Immature natural killer cell (primary cell): ENCODE data around the gene EHBP1L1. TPM values are rescaled to one million over a fixed set of nuclear protein-coding genes. Genes with fewer than 3 reads are reported as not detected.

Experiments
- DNase-seq, 3 donors: peaks; one replicate each; pipeline ENCODE4 v3.0.0; 2022; ENCODE audit warnings: mixed read lengths in 1 of 3
- H3K27ac Mint-ChIP-seq, 6 donors: one replicate each; pipeline ENCODE4 v1.8.0; 2020; ENCODE audit warnings: mixed read lengths in 6 of 6, mild to moderate bottlenecking in 5 of 6, inconsistent platforms in 4 of 6, moderate library complexity in 3 of 6
- H3K27me3 Mint-ChIP-seq, 3 donors: one replicate each; pipeline ENCODE4 v1.8.0; 2020 to 2021; ENCODE audit warnings: low read depth in 3 of 3, mild to moderate bottlenecking in 3 of 3, mixed read lengths in 3 of 3, moderate library complexity in 3 of 3, inconsistent platforms in 1 of 3
- H3K36me3 Mint-ChIP-seq, 3 donors: one replicate each; pipeline ENCODE4 v1.8.0; 2020; ENCODE audit warnings: mixed read lengths in 3 of 3, inconsistent platforms in 2 of 3, mild to moderate bottlenecking in 2 of 3
- H3K4me1 Mint-ChIP-seq, 2 donors: one replicate each; pipeline ENCODE4 v1.8.0; 2020; ENCODE audit warnings: inconsistent platforms in 2 of 2, mild to moderate bottlenecking in 2 of 2, mixed read lengths in 2 of 2, moderate library complexity in 1 of 2
- H3K4me3 Mint-ChIP-seq, 5 donors: one replicate each; pipeline ENCODE4 v1.8.0; 2020; ENCODE audit warnings: mild to moderate bottlenecking in 5 of 5, mixed read lengths in 5 of 5, inconsistent platforms in 3 of 5, moderate library complexity in 3 of 5
- H3K9me3 Mint-ChIP-seq, 6 donors: one replicate each; pipeline ENCODE4 v1.8.0; 2020; ENCODE audit warnings: mild to moderate bottlenecking in 6 of 6, mixed read lengths in 6 of 6, inconsistent platforms in 4 of 6, moderate library complexity in 3 of 6
- polyA plus RNA-seq, 3 donors: library from polyadenylated mRNA; unstranded; fragments of 300-500 nt; fragmentation: Illumina TruSeq; gene quantifications; one replicate each; pipeline ENCODE4 v1.2.3, GENCODE V29; 2021

The EHBP1L1 gene
- polyA plus RNA-seq, 3 donors from 2014 or later, result 14.8 to 19.3 (median 17.7) TPM

DNA sequence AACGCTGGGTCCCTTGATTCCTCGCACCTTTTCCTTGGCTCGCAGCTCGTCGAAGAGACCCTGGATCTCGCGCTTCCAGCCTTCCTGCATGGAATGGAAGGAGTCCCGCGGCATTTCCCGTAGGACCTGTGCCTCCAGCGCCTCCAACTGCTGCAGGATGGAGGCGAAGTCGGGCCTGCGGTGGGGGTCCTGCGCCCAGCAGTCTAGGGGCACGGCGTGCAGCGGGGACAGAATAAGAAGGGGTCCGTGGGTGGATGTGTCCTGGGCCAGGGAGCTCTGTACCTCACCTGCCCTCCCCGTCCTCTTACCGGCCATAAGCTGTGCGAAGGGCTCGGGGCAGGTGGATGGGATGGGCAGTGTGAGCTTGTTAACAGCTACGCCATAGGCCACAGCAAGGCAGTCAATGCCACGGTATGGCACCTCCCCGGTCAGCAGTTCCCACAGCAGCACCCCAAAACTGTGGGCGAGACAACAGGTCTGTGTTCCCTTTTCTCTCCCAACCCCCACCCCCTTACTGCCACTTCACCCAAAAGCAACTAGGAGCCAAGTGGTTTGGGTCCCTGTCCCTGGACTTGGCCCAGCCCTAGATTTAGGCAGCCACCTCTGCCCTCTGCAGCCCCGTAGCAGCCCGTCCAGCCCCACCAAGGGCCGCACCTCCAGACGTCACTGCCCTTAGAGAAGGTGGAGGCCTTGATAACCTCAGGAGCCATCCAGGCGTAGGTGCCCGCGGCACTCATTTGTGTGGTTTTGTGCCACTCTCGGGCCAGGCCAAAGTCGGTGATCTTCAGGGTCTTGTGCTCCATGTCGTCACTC is 32.0 kb downstream of the EHBP1L1 start:
- H3K4me3 Mint-ChIP-seq, result no peak overlapping the region

DNA sequence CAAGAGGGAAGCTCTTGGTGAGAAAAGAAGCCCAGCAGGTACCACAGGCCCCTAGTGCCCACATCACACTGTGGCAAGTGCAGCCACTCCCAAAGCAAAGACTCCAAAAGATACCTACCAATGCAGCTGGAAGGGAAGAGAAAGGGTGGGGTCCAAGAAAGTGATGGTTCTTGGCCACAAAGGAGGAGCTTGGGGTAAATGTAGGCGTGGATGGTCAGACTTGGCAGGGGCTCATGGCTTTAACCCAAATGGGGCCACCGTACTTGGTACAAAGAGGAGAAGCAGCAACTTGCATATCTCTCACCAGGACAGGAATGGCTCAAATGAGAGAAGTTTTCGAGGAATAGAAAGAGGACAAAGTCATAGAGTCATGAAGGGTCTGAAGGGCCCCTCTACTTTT is 33.4 kb downstream of the EHBP1L1 start:
- Mint-ChIP-seq H3K36me3 (peaks cover 0 to 15% (median 0%) of the 10 kb centered on the region in 3 donors), H3K9me3 (no peaks in the 10 kb centered on the region), H3K4me1 (peaks cover 38 to 42% of the 10 kb centered on the region in 2 donors), H3K4me3 (peak overlapping the region in 3 of 5 donors; percentile 6 to 47 (median 20)), H3K27me3 (peaks cover 1 to 3% (median 2%) of the 10 kb centered on the region in 3 donors), H3K27ac (peak overlapping the region; percentile 7 to 79 (median 68))
- no peak for DNase-seq

More for the DNA sequence above, 32.0 kb downstream of the EHBP1L1 start:
- Mint-ChIP-seq H3K27me3 (peaks cover 1 to 3% (median 2%) of the 10 kb centered on the region in 3 donors), H3K9me3 (no peaks in the 10 kb centered on the region), H3K27ac (peak overlapping the region in 2 of 6 donors; percentile 53 to 77), H3K4me1 (peaks cover 34% of the 10 kb centered on the region in 2 donors), H3K36me3 (peaks cover 0 to 23% (median 0%) of the 10 kb centered on the region in 3 donors)
- no peak for DNase-seq

DNA sequence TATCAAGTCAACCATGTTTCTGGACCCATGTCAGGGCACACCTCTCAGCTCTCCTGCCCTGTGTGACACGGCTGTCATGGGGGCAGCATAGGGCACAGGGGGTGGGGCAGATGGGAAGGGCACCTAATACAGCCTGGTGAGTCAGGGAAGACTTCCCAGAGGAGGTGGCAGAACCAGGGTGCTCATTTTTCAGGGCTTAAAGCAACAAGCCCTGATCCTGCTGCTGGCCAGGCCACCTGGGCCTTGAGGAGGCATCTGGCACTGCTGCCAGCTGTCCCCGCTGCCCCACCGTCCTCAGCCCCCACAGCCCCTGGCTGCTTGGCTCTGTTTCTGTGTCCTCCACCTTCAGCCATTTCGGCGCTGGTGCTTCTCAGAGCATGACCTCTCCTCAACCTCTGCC is 33.8 kb downstream of the EHBP1L1 start:
- peak overlapping the region in 1 of 5 donors; percentile 20 for H3K4me3 Mint-ChIP-seq
- H3K27ac Mint-ChIP-seq, result peak overlapping the region; percentile 60 to 85 (median 74)
- no peaks in the 10 kb centered on the region for H3K9me3 Mint-ChIP-seq
- DNase-seq, result no peak
- peaks cover 38 to 42% of the 10 kb centered on the region in 2 donors for H3K4me1 Mint-ChIP-seq
- peaks cover 0 to 11% (median 0%) of the 10 kb centered on the region in 3 donors for H3K36me3 Mint-ChIP-seq
- peaks cover 1 to 3% (median 2%) of the 10 kb centered on the region in 3 donors for H3K27me3 Mint-ChIP-seq

DNA sequence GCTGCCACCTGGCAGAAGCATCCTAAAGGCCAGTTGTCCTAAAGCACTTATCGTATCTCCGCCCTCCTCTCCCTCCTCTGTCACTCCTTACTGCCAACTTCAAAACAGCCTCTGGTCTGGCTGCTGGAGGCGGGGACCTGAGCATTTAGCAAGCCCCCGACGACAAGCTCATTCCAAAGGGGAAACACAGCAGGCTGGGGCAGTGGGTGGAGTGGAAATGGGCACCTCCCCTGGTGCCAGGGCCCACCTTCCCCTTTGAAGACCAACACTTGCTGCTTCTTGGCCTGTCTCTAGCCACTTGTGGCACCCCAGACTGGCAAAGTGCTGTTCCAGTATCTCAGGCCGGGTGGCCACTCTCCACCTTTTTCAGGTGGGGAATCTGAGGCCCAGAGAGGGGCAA is 34.6 kb downstream of the EHBP1L1 start:
- peaks cover 0 to 11% (median 0%) of the 10 kb centered on the region in 3 donors for H3K36me3 Mint-ChIP-seq
- no peaks in the 10 kb centered on the region for H3K9me3 Mint-ChIP-seq
- no peak for DNase-seq
- peaks cover 2 to 4% (median 3%) of the 10 kb centered on the region in 3 donors for H3K27me3 Mint-ChIP-seq
- peaks cover 44% of the 10 kb centered on the region in 2 donors for H3K4me1 Mint-ChIP-seq
- peak overlapping the region; percentile 65 to 85 (median 76) for H3K27ac Mint-ChIP-seq
- H3K4me3 Mint-ChIP-seq, result peak overlapping the region in 1 of 5 donors; percentile 12

DNA sequence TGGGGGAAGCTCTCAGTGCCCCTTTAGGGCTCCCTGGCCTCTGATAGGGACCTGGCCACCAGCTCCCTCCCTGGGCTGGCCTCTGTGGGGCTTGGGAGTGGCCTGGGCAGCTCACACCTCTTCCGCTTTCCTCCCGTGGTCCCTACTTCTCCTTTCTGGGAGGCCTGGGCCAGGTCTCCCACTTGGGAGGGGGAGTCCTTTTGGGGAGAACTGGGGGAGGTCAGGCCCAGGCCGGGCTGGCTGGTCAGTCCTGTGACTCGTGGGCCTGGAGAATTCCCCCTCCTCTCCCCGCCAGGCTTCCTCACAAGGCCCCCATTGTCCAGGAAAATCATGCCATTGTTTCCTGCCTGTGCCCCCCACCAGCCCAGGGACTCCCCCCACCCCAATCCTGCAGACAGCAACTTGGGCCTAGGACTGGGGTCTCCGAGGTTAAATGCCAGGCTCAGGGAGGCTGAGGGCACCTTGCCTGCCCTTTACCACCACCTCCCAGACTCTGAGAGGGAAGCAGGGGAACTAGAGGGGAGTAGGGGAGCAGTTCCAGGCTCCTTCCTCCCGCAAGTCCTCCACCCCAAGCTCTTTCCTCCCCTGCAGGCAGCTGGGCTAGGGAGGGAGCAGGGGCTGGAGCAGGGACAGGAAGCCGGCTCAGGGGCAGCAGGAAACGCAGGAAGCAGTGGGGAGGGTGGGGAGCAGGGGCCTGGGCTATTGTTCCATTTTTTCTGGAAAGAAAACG is 35.3 kb downstream of the EHBP1L1 start:
- Mint-ChIP-seq H3K36me3 (peaks cover 0 to 11% (median 0%) of the 10 kb centered on the region in 3 donors), H3K4me3 (peak overlapping the region in 3 of 5 donors; percentile 24 to 48 (median 27)), H3K27ac (peak overlapping the region; percentile 20 to 85 (median 72)), H3K4me1 (peaks cover 45 to 47% of the 10 kb centered on the region in 2 donors), H3K9me3 (no peaks in the 10 kb centered on the region), H3K27me3 (peaks cover 5 to 6% (median 5%) of the 10 kb centered on the region in 3 donors)
- DNase-seq, result no peak

DNA sequence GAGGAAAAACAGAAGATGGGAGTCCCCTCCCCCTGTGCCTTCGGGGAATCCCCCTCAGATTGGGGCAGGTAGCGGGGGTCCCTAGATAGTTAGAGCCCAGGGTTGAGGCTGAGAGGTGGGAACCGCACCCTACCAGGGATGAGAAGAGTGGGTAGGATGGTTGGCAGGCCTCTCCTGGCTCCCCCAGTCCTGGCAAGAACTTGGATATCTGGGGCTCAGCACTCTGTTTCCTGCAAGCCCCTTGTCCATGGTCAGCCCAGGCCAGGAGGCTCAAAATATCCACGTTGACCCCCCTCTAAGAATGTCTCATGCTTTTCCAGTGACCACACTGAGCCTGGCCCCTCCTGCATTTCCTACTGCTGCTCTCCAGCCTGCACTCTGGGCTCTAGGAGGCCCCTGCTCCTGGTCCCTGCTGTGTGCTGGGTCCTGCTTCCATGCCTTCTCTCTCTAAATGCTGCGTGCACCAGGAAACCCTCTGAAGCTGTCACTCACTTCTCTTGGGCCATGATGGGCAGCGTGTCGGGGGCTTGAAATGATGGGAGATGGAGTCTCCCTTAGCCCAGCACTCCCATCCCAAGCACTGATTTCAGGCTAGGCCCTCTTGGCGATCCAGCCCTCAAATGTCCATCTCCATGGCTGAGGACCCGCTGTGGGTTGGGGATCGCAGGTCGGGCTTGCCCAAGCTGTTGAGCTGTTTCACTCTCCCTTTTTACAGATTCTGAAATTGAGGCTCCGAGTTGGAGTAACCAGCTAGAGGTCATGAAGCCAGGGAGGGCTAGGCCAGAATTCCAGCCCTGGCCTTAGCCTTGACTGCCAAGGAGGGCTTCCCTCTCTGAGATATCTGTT is 36.1 kb downstream of the EHBP1L1 start:
- Mint-ChIP-seq H3K4me1 (peaks cover 53 to 55% of the 10 kb centered on the region in 2 donors), H3K27ac (peak overlapping the region; percentile 81 to 96 (median 90)), H3K36me3 (peaks cover 0 to 11% (median 0%) of the 10 kb centered on the region in 3 donors), H3K9me3 (no peaks in the 10 kb centered on the region), H3K4me3 (peak overlapping the region; percentile 77 to 97 (median 86)), H3K27me3 (peaks cover 5 to 8% (median 5%) of the 10 kb centered on the region in 3 donors)
- no peak for DNase-seq

DNA sequence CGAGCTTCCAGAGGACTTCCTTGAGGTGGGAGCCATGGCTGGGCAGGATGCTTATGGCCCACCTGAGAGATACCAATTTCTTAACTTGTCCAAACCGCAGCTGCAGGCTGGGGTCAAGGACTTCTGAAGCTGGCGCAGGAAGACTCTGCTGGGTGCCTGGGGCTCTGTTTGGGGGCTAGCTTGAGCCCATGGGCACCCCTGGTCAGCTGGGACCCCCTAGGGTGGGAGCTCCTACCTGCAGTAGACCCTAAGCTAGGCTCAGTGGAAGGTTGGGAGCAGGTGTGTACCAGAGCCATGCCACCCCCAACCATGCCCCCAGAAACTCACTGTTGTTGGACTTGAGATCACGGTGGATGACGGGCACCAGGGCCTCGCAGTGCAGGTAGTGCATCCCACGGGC is 36.8 kb downstream of the EHBP1L1 start:
- H3K27ac Mint-ChIP-seq, result peak overlapping the region; percentile 81 to 96 (median 90)
- no peak for DNase-seq
- no peaks in the 10 kb centered on the region for H3K9me3 Mint-ChIP-seq
- H3K27me3 Mint-ChIP-seq, result peaks cover 5 to 8% (median 5%) of the 10 kb centered on the region in 3 donors
- H3K36me3 Mint-ChIP-seq, result peaks cover 0 to 11% (median 0%) of the 10 kb centered on the region in 3 donors
- H3K4me1 Mint-ChIP-seq, result peaks cover 60 to 62% of the 10 kb centered on the region in 2 donors
- H3K4me3 Mint-ChIP-seq, result peak overlapping the region; percentile 77 to 97 (median 86)

DNA sequence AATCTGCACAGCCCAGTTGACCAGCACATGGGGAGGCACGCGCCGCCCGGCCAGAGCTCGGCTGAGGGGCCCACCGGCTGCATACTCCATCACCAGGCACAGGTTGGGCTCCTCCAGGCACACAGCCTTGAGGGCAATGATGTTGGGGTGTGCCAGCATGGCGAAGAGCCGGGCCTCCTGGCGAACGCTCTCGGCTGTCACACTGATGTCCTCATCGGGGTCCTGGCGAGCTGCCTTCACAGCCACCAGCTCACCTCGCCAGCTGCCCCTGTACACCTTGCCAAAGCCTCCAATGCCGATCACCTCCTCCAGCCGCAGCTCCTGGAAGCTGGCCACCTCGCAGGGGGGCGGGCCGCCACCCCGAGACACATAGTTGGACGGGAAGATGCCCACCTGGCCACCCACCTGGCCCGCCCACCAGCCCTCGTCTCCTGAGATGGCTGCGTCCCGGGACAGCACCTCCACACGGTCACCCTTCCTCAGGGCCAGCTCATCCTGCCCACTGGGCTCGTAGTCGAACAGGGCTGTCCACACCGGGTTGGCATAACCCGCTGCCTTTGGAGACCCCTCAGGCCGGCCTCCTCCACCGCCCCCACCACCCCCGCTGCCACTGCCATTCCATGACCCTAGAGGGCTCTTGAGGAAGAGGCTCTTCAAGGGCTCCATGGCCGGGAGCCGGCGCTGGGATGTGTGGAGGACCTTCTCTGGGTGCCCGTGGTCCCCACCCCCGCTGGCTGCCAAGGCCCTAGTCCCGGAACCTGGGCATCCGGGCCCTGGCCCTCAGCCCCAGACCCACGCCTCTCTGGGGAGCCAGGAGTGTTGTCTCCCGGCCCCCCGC is 37.5 kb downstream of the EHBP1L1 start:
- Mint-ChIP-seq H3K4me1 (peaks cover 60 to 63% of the 10 kb centered on the region in 2 donors), H3K4me3 (peak overlapping the region; percentile 77 to 97 (median 86)), H3K27me3 (peaks cover 5 to 8% (median 5%) of the 10 kb centered on the region in 3 donors), H3K36me3 (peaks cover 0 to 9% (median 0%) of the 10 kb centered on the region in 3 donors), H3K9me3 (no peaks in the 10 kb centered on the region), H3K27ac (peak overlapping the region; percentile 67 to 92 (median 86))
- no peak for DNase-seq

DNA sequence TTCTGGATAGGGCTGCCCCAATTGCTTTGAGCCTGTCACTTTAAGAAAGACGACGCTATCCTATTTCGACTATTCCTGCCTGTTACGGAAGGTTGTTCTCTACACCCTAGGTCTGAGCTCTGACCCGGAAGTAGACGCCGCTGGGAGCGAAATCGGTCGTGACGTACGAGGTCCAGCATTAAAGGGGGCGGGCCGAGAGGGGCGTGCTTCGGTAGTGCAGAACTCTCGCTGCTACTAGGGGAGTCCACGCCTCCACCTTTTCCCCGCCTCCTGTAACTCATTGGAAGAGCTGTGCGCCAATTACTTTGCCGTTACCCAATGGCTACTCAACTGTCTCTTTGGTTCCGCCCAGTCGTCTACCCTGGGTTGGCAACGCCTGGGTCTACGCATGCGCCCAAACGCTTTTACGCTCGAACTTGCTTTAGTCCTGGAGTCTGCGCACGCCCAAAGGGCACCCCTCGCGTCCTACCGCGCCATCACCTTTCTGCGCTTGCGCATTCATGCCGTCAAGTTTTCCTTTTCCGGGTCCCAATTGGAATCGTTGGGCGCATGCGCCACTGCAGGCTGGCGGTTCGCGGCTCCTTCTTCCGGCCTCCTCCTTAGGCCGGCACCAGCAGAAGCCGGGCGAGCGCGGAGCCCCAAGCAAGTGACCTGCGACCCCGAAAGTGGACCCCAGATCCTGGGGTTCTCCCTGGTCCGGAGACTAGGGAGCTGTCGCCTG is 39.5 kb downstream of the EHBP1L1 start, which contains the start of gene PCNX3:
Gene PCNX3, plus strand, starts transcription at position 548 of the 721 bp plus-strand sequence. CDS start 536 bp downstream, outside the sequence.
- H3K27ac Mint-ChIP-seq, result peak within 1 kb of the TSS; percentile 89 to 99 (median 98)
- peak; percentile 100 for DNase-seq
- peaks cover 4 to 8% (median 5%) of the 10 kb centered on the region in 3 donors for H3K27me3 Mint-ChIP-seq
- H3K9me3 Mint-ChIP-seq, result no peaks in the 10 kb centered on the region
- H3K36me3 Mint-ChIP-seq, result no peaks in the 10 kb centered on the region
- peaks cover 44 to 52% of the 10 kb centered on the region in 2 donors for H3K4me1 Mint-ChIP-seq
- peak within 1 kb of the TSS; percentile 95 to 99 (median 97) for H3K4me3 Mint-ChIP-seq

DNA sequence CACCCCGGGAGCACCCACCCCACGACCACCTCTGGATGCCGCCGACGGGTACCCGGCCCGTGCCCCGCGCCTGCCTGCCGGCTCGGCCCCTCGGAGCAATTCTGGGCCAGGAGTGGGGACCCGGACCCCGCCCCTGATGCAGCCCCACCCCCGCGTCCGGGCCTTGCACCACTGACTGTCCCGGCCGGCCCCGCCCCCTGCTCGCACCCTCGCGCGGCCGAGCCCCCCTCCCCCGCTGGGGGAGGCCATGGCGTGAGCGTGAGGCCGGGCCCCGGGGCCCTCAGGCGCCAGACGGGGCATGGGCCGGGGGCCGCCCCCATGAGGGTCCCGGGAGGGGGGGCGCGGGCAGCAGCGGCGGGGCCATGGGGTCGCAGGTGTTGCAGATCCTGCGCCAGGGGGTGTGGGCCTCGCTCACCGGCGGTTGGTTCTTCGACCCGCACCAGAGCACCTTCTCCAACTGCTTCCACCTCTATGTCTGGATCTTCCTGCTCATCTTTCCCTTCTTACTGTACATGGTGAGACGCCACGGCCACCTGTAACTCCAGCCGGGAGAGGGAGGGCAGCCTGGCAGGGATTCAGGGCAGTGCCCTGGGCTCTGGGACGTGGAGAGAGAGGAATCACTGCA is 40.2 kb downstream of the EHBP1L1 start:
- Mint-ChIP-seq H3K4me1 (peaks cover 38 to 47% of the 10 kb centered on the region in 2 donors), H3K27me3 (peaks cover 4 to 8% (median 5%) of the 10 kb centered on the region in 3 donors)

DNA sequence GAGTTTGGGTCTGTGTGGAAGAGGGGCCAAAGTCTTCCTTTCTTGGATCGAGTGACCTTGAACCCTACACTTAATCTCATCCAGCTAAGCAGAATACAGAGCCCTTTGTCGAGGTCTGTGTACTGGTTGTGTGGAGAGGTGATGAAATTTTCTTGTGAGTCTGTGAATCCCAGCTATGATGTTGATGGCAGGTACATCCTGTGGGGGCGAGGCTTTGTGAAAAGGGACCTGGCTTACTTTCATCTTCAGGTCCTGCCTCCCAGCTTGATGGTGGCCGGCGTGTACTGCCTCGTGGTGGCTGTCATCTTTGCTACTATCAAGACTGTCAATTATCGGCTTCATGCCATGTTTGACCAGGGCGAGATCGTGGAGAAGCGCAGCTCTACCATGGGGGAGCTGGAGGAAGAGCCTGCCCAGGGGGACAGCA is 40.7 kb downstream of the EHBP1L1 start:
- H3K9me3 Mint-ChIP-seq, result no peaks in the 10 kb centered on the region
- no peak for DNase-seq
- H3K27ac Mint-ChIP-seq, result peak overlapping the region; percentile 87 to 96 (median 92)
- peaks cover 38 to 46% of the 10 kb centered on the region in 2 donors for H3K4me1 Mint-ChIP-seq
- H3K4me3 Mint-ChIP-seq, result peak overlapping the region; percentile 91 to 95 (median 94)
- H3K36me3 Mint-ChIP-seq, result peaks cover 0 to 4% (median 0%) of the 10 kb centered on the region in 3 donors
- peaks cover 4 to 8% (median 5%) of the 10 kb centered on the region in 3 donors for H3K27me3 Mint-ChIP-seq

More for the DNA sequence above, 40.2 kb downstream of the EHBP1L1 start:
- Mint-ChIP-seq H3K36me3 (peaks cover 0 to 2% (median 0%) of the 10 kb centered on the region in 3 donors), H3K9me3 (no peaks in the 10 kb centered on the region), H3K4me3 (peak overlapping the region; percentile 95 to 99 (median 97)), H3K27ac (peak overlapping the region; percentile 89 to 99 (median 98))
- no peak for DNase-seq
